Upper lobe of right lung (tissue), 1 donor: ENCODE measurements around the gene MXRA7. TPM values are rescaled to one million over a fixed set of nuclear protein-coding genes. Genes with fewer than 3 reads are reported as not detected.

Experiments used
- ATAC-seq: fragments of 200-7000 bp; cut with Tn5 transposase; one replicate; pipeline ENCODE4 v1.9.1; 2020; ENCODE audit warnings: mild to moderate bottlenecking, moderate library complexity
- DNase-seq: peaks from one replicate; pipeline ENCODE4 v3.0.0-alpha.2; 2020
- H3K27ac ChIP-seq: fragments of 200-600 bp; one replicate; pipeline ENCODE4 v1.8.0; 2022
- H3K27me3 ChIP-seq: fragments of 200-600 bp; one replicate; pipeline ENCODE4 v1.8.0; 2022; ENCODE audit warnings: mild to moderate bottlenecking
- H3K36me3 ChIP-seq: fragments of 200-600 bp; one replicate; pipeline ENCODE4 v1.8.0; 2022
- H3K4me1 ChIP-seq: fragments of 200-600 bp; one replicate; pipeline ENCODE4 v1.8.0; 2022
- H3K4me3 ChIP-seq: fragments of 200-600 bp; one replicate; pipeline ENCODE4 v1.8.0; 2022; ENCODE audit warnings: mild to moderate bottlenecking
- H3K9me3 ChIP-seq: fragments of 200-600 bp; one replicate; pipeline ENCODE4 v1.8.0; 2022
- CTCF ChIP-seq: fragments of 200-600 bp; IDR thresholded peaks from one replicate; pipeline ENCODE4 v1.8.0; 2022; ENCODE audit warnings: antibody characterized with exemption
- intact Hi-C: fragments of 100-400 bp; cut with DNase I; formaldehyde crosslinking; loops from one replicate; pipeline ENCODE4 v1.11.0; 2022
- microRNA-seq: library from miRNA; unstranded; fragments of <30 nt; microRNA quantifications from one replicate; pipeline ENCODE4 v1.2.0, GENCODE V29; 2020; ENCODE audit warnings: borderline microRNAs expressed
- total RNA-seq: library from RNA; stranded (reverse); fragmentation: NEBNext Ultra II Directional; extraction: Animal tissue kit (Norgen Biotek cat#: 25700); gene quantifications from one replicate; pipeline ENCODE4 v1.2.1, GENCODE V29; 2021
- donor health status: DM: no; HTN: yes; CAD: no; lungs with severe emphysema.

MXRA7 gene
- total RNA-seq, 1 donor from 2014 or later = 159 TPM

GRCh38 chr17:76635659-76636360 lies 75.0 kb downstream of the MXRA7 start:
- no peak for TF ChIP-seq CTCF
- DNase-seq = no peak
- no peaks in the 10 kb centered on the region for H3K36me3 ChIP-seq

GRCh38 chr17:76635039-76635438 lies 75.7 kb downstream of the MXRA7 start:
- ATAC-seq = no peak
- Histone ChIP-seq H3K36me3 (no peaks in the 10 kb centered on the region), H3K27ac (no peak overlapping the region), H3K27me3 (no peaks in the 10 kb centered on the region), H3K9me3 (no peaks in the 10 kb centered on the region), H3K4me1 (no peaks in the 10 kb centered on the region), H3K4me3 (no peak overlapping the region)
- peak; percentile 6 for DNase-seq
- intact Hi-C loops = no loop called here
- no peak for TF ChIP-seq CTCF

More at GRCh38 chr17:76635659-76636360, 75.0 kb downstream of the MXRA7 start:
- ATAC-seq = no peak
- intact Hi-C loops = no loop called here
- Histone ChIP-seq H3K4me3 (no peak overlapping the region), H3K27ac (no peak overlapping the region), H3K4me1 (no peaks in the 10 kb centered on the region), H3K9me3 (no peaks in the 10 kb centered on the region), H3K27me3 (no peaks in the 10 kb centered on the region)

GRCh38 chr17:76633628-76634328 lies 77.0 kb downstream of the MXRA7 start:
- no peak for ATAC-seq
- no peak overlapping the region for H3K27ac ChIP-seq
- no peak for DNase-seq
- H3K27me3 ChIP-seq = no peaks in the 10 kb centered on the region
- no peak for TF ChIP-seq CTCF
- no peaks in the 10 kb centered on the region for H3K36me3 ChIP-seq
- no peaks in the 10 kb centered on the region for H3K9me3 ChIP-seq
- H3K4me1 ChIP-seq = no peaks in the 10 kb centered on the region
- intact Hi-C loops = no loop called here
- H3K4me3 ChIP-seq = no peak overlapping the region

- no peaks in the 10 kb centered on the region for H3K9me3 ChIP-seq
- TF ChIP-seq CTCF = no peak
- H3K4me3 ChIP-seq = no peak overlapping the region
- no peaks in the 10 kb centered on the region for H3K4me1 ChIP-seq
- ATAC-seq = peak; percentile 84
- no peak for DNase-seq
- no peak overlapping the region for H3K27ac ChIP-seq
- no peaks in the 10 kb centered on the region for H3K36me3 ChIP-seq
- intact Hi-C loops = no loop called here
- H3K27me3 ChIP-seq = no peaks in the 10 kb centered on the region
These were observed 78.8 kb downstream of the MXRA7 start for GRCh38 chr17:76631821-76632565.

- Histone ChIP-seq H3K4me3 (no peak overlapping the region), H3K27me3 (no peaks in the 10 kb centered on the region), H3K4me1 (no peaks in the 10 kb centered on the region), H3K36me3 (no peaks in the 10 kb centered on the region), H3K9me3 (no peaks in the 10 kb centered on the region), H3K27ac (no peak overlapping the region)
- no peak for TF ChIP-seq CTCF
- intact Hi-C loops = no loop called here
- ATAC-seq = no peak
- DNase-seq = no peak
These were observed 80.6 kb downstream of the MXRA7 start for GRCh38 chr17:76630151-76630550.

Small RNA genes within 50 kb of the gene (microRNA-seq; reads per million reads assigned to microRNA genes)
- gene MIR636 = not detected

Other genes with a start within 250 kb of the MXRA7 start
- not detected for gene AANAT, start 243.4 kb downstream of the MXRA7 start, total RNA-seq
- gene RHBDF2, start 209.5 kb downstream of the MXRA7 start, total RNA-seq = 46.4 TPM
- gene CYGB, start 173.3 kb downstream of the MXRA7 start, total RNA-seq = 34.3 TPM
- gene PRCD, start 170.9 kb downstream of the MXRA7 start, total RNA-seq = 7.7 TPM
- gene ST6GALNAC2, start 125.1 kb downstream of the MXRA7 start, total RNA-seq = 24.5 TPM
- gene ST6GALNAC1, start 67.2 kb downstream of the MXRA7 start, total RNA-seq = 14.1 TPM
- gene JMJD6, start 15.6 kb upstream of the MXRA7 start, total RNA-seq = 29.6 TPM
- 31.6 TPM for gene METTL23, start 15.9 kb upstream of the MXRA7 start, total RNA-seq
- gene SRSF2, start 26.4 kb upstream of the MXRA7 start, total RNA-seq = 145 TPM
- 32.3 TPM for gene MFSD11, start 27.2 kb upstream of the MXRA7 start, total RNA-seq
- 2.0 TPM for gene MGAT5B, start 157.4 kb upstream of the MXRA7 start, total RNA-seq